GM21423 (cell line): ENCODE results near the gene TBC1D10A.

Source experiments
- ATAC-seq: cut with Tn5 transposase; IDR thresholded peaks from one replicate; pipeline ENCODE4 v1.9.1; 2021; ENCODE audit warnings: mild to moderate bottlenecking, moderate library complexity; ENCODE audit not compliant: unreplicated experiment

The TBC1D10A gene

GRCh38 chr22:30249049-30250038 lies 77.4 kb downstream of the TBC1D10A start:
- ATAC-seq: no peak

DNA sequence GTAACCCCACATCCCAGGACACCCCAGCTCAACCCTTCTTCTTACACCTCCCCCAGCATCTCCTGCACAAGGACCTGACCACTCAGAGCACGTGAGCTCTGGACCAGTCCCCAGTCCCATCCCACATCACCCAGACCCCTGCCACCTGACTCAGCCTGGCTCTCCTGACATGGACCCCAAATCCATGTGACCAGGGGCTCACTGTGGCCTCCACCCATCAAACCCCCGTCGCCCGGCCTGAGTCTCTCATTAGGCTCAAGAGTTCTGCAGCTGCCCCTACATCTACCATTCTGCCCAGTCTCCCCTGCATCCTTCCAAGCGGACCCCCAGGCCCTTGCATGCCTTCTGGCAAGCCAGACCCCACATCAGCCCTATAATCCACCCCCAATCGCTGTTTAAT lies 78.3 kb downstream of the TBC1D10A start:
- no peak for ATAC-seq

- no peak for ATAC-seq
These were observed 78.8 kb downstream of the TBC1D10A start for GRCh38 chr22:30247974-30248373.

DNA sequence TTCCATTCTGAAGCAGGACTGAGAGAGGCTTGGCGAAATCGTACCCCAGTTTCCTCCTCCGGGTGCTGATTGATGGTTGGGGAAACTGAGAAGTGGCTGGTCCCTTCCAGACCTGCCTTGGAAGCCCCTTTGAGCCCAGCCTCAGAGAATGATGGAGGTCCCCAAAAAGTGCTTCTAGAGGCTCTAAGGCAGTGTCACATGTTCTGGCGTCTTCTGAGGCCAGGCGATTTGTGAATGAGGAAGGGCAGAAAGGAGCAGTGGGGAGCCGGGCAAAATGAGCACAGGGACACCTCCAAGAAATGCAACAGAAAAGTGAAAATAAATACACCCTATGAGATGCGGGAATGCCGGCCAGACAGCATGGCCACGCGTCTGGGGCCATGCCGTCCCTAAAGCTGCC lies 79.2 kb downstream of the TBC1D10A start:
- no peak for ATAC-seq

- ATAC-seq: no peak
These were observed 79.8 kb downstream of the TBC1D10A start for GRCh38 chr22:30246814-30247376.

DNA sequence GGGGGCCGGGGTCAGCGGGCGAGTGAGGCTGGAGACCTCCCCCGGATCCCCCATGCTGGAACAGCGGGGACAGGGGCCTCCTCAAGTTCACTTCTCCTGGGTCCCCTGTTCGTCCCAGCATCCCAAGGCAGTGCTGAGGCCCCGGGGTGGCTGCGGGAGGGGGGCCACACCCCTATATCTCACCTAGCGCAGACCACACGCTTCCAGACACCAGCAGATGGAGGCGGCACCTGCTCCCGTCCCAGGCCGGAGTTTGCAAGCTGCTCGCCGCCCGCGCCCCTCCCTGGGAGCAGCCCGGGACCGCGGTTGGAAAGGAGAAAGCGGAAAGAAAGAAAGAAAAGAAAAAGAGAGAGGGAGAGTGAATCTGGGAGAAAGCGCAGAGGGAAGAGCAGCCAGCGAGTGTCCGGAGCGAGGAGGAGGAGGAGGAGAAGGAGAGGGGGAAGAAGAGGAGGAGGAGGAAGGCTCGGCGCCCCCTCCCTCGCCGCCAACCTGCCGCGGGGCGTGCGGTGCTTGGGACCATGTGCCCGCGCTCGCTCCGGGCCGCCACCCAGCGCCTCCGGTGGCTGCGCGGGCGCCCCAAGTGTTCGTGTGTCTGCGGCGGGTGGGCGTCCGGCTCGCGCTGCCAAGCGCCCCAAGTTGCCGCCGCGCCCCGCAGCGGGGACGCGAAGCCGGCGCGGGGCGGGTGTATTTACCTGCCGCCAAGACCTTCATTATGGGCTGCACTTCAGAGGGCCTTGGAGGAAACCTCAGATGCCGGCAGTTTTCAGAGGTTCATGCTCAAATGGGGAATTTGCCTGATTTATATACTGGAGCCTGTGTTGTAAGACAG lies 80.5 kb downstream of the TBC1D10A start, which contains the start of gene LIF:
Gene LIF, minus strand, starts transcription at position 775 of the 829 bp plus-strand sequence. Its CDS starts 64 bp downstream, at position 711.
- no peak for ATAC-seq

GRCh38 chr22:30245181-30245984 lies 81.4 kb downstream of the TBC1D10A start:
- ATAC-seq: no peak

GRCh38 chr22:30244641-30245040 lies 82.1 kb downstream of the TBC1D10A start:
- no peak for ATAC-seq

- ATAC-seq: no peak
These were observed 82.7 kb downstream of the TBC1D10A start for GRCh38 chr22:30244066-30244465.

DNA sequence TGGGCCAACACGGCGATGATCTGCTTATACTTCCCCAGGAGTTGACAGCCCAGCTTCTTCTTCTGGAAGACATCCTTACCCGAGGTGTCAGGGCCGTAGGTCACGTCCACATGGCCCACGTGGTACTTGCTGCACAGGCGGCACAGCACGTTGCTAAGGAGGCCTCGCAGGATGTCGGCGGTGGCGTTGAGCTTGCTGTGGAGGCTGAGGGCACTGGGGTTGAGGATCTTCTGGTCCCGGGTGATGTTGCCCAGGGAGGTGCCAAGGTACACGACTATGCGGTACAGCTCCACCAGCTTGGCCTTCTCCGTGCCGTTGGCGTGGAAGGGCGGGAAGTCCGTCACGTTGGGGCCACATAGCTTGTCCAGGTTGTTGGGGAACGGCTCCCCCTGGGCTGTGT lies 83.1 kb downstream of the TBC1D10A start:
- ATAC-seq: no peak
